AG04449 (cell line): ENCODE measurements around the gene SLC2A11.
"Not testable (repeated sequence)": the region's sequence is repeated elsewhere in the genome, so short reads cannot be mapped to it uniquely, and the experiment has no call there.

Source experiments
- CTCF ChIA-PET: fragments of 350-600 bp; formaldehyde crosslinking; extraction: SDS; loops from one replicate; lab custom pipeline; 2021; ENCODE audit warnings: antibody characterized with exemption; lab: Yijun Ruan, JAX
- POLR2A ChIA-PET: fragments of 400-600, 350-600 bp; formaldehyde crosslinking; extraction: SDS; loops from one replicate; lab custom pipeline; 2020; ENCODE audit warnings: antibody characterized with exemption, inconsistent platforms; lab: Yijun Ruan, JAX
- DNase-seq: peaks from one replicate; pipeline ENCODE4 v3.0.0-alpha.2; 2010; ENCODE audit warnings: low read depth, low spot score
- H3K4me3 ChIP-seq: 2 replicates; pipeline ENCODE4 v1.5.1; 2011; ENCODE audit warnings: low read depth, mild to moderate bottlenecking, control low read depth, low read length
- TF ChIP-seq, protein P1 (sequence below): IDR thresholded peaks from one replicate; pipeline ENCODE4 v1.5.1; 2011; ENCODE audit warnings: mild to moderate bottlenecking, moderate library complexity, low read length, control low read depth, inconsistent platforms; ENCODE audit not compliant: insufficient read depth; ENCODE audit errors: missing control alignments

The SLC2A11 gene

DNA sequence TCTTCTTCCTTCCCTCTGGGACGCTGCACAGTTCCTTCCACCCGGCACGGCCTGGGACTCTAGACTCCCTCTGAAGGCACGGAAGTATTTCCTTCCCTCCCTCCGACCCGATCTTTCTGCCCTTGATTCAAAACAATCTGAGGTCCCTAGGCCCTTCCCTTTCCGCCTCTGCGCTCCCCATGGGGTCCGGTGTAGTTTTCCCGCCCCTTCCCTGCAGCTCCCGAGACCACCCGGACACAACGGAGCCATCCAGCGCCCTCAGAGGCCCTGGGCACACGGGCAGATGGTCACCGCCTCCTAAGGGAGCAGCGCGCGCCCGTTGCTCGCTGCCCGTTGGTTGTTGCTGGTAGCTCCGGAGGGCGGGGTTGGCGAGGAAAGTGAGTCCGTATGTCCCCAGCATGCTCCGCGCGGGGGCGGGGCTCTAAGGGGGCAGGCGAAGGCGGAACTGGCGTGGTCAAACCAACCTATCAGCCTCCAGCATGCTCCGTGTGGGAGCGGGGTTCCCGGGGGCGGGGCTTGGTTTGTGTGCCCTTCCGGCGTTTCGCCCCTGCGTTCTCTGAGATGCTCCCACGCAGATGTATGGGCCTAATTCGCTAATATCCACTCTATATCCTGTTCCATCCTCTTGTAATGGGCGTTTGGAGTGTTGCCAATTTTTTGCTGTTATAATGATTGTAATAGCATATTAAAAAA, 56.1 kb downstream of the SLC2A11 start:
- ChIA-PET POLR2A (interaction anchor here (0.6 to 1.6 kb wide), 8 partner anchors 9 to 57 kb away, joined by 3 to 17 read pairs (median 3); partner anchors contain the start of genes MIF and SLC2A11), CTCF (interaction anchor here (0.9 to 1.5 kb wide), 5 partner anchors 12 to 42 kb away, joined by 3 to 4 read pairs (median 4); partner anchors contain the start of gene MIF)
- peak; percentile 90 for DNase-seq
- TF ChIP-seq, protein P1, sequence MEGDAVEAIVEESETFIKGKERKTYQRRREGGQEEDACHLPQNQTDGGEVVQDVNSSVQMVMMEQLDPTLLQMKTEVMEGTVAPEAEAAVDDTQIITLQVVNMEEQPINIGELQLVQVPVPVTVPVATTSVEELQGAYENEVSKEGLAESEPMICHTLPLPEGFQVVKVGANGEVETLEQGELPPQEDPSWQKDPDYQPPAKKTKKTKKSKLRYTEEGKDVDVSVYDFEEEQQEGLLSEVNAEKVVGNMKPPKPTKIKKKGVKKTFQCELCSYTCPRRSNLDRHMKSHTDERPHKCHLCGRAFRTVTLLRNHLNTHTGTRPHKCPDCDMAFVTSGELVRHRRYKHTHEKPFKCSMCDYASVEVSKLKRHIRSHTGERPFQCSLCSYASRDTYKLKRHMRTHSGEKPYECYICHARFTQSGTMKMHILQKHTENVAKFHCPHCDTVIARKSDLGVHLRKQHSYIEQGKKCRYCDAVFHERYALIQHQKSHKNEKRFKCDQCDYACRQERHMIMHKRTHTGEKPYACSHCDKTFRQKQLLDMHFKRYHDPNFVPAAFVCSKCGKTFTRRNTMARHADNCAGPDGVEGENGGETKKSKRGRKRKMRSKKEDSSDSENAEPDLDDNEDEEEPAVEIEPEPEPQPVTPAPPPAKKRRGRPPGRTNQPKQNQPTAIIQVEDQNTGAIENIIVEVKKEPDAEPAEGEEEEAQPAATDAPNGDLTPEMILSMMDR, result no peak
- peak overlapping the region; percentile 76 for H3K4me3 ChIP-seq

DNA sequence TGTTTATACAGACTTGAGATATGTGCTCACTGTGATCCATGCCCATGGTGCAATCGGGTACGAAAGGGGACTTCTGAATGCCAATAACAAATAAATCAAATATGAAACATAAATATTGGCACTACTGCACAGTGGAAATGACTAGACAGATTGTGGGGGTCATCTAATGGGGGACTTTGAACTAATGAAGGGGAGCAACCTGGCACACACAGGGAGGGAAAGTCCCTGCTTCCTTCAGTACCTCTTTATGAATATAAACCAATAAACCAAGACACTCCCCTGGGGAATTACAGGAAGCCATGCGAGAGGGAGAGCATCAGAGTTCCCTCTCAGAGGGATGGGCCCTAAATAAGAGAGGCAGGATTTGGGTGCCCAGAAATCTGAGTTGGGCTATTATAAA, 57.6 kb downstream of the SLC2A11 start:
- ChIA-PET POLR2A (no interaction called here), CTCF (no interaction called here)
- no peak overlapping the region for H3K4me3 ChIP-seq
- TF ChIP-seq, protein P1, result no peak
- no peak for DNase-seq

DNA sequence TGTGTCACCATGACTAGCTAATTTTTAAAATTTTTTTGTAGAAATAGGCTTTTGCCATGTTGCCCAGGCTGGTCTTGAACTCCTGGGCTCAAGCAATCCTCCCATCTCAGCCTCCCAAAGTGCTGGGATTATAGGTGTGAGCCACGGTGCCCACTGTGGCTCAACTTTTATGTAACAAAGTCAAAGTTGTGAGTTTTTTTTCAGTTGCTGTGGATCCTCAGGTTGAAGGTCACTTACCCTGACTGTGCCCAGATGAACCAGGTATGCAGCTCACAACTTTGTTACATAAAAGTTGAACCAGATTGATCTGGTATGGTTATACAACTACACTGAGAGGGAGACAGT, 62.6 kb downstream of the SLC2A11 start:
- POLR2A ChIA-PET, DNase-seq, H3K4me3 ChIP-seq: not testable (repeated sequence)
- CTCF ChIA-PET, result interaction anchor here (1.3 to 1.6 kb wide), 3 partner anchors 9 to 28 kb away, joined by 3 to 8 read pairs (median 6); partner anchors contain the start of gene MIF

DNA sequence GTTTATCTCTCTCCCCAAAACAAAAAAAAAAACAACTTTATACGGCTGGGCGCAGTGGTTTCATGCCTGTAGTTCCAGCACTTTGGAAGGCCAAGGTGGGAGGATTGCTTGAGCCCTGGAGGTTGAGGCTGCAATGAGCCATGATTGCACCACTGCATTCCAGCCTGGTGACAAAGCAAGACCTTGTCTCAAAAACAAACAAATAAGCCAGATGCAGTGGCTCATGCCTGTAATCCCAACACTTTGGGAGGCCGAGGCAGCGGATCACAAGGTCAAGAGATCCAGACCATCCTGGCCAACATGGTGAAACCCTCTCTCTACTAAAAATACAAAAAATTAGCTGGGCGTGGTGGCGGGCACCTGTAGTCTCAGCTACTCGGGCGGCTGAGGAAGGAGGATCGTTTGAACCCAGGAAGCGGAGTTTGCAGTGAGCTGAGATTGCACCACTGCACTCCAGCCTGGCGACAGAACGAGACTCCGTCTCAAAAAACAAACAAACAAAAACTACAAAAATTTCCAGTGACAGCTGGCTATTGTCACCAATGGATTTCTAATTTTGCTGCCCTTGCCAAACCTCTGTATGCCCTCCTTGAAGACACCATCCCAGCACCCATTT, 64.0 kb downstream of the SLC2A11 start:
- CTCF ChIA-PET, result interaction anchor here (1.0 kb wide), 1 partner anchor 8 kb away, joined by 4 read pairs; no protein-coding TSS in a partner anchor
- POLR2A ChIA-PET, H3K4me3 ChIP-seq, DNase-seq: not testable (repeated sequence)

DNA sequence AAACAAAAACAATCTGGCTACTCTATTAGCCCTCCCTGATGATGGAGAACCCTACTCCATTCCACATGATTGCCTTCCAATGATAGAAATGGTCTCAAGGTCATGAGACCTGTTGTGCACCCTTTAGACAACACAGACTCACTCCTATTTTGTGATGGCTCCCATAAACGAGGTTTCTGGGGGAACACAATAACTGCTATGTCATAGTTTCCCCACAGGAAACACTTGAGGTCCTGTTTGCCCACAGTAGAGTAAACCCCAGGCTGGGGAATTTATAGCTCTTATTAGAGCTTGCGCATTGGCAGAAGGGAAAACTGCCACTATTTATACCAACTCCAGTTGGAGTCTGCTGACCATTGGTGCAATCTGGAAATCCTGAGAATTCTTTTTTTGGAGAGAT, 65.2 kb downstream of the SLC2A11 start:
- CTCF ChIA-PET, result no interaction called here
- H3K4me3 ChIP-seq, result no peak overlapping the region
- TF ChIP-seq, protein P1, result no peak
- no peak for DNase-seq
- POLR2A ChIA-PET, result no interaction called here

DNA sequence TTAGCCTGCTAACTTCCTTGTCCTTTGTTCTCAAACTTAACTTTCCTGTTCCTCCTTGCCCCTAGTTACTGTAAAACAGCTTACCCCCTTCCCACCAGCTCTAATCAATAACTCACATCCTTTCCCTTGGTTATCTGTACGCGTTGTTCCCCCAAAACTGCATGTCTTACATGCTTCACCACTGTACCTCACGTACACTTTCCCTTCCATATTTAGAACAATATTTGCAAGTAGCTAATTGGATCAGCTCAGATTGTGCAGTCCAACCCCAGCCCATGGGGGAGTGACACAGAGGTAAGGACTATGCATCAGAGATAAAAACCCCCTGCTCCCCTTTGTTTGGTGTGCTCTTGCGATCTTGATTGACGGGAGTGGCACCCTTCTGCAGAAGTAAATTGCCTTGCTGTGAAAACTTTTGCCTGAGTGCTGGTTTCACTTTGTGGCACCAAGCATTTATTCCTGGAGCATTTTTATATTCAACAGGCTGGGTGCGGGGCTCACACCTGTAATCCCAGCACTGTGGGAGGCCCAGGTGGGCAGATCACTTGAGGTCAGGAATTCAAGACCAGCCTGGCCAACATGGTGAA, 67.4 kb downstream of the SLC2A11 start:
- H3K4me3 ChIP-seq, result no peak overlapping the region
- CTCF ChIA-PET, result no interaction called here
- no peak for DNase-seq
- TF ChIP-seq, protein P1, result no peak
- POLR2A ChIA-PET, result no interaction called here

DNA sequence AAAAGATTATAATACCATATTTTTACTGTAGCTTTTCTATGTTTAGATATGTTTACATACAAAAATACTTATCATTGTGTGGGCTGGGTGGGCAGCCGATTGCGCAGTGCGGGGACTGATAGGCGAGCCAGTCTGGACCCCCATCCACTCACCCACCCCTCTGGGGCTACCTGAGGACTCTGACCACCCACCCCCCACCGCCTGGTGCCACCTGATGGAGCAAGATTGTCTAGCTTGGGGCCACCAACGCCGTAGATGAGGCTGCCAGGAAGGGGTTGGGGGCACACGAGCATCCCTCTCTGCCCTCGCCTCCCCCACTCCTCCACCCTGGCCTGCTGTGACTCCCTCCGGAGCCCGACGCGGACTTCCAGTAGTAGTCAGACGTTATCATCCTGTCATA, 68.9 kb downstream of the SLC2A11 start:
- H3K4me3 ChIP-seq, result no peak overlapping the region
- CTCF ChIA-PET, result no interaction called here
- DNase-seq, result no peak
- POLR2A ChIA-PET, result no interaction called here
- TF ChIP-seq, protein P1, result no peak
